H9 (cell line): ENCODE measurements around the gene DPP7. TPM values are rescaled to one million over a fixed set of nuclear protein-coding genes. Genes with fewer than 3 reads are reported as not detected.
A peak's percentile ranks its signal among the peaks of the same experiment; 100 is the strongest.

Source experiments
- DNase-seq: peaks from one replicate; pipeline ENCODE4 v3.0.0-alpha.2; 2017
- H2AFZ ChIP-seq: one replicate; pipeline ENCODE4 v1.6.1; 2013; ENCODE audit warnings: mild to moderate bottlenecking, low read length, control low read depth, moderate library complexity
- H2AK5ac ChIP-seq: 2 replicates; pipeline ENCODE4 v1.6.1; 2013; ENCODE audit warnings: low read length, control low read depth, mixed read lengths; ENCODE audit not compliant: insufficient read length
- H2BK120ac ChIP-seq: one replicate; pipeline ENCODE4 v1.6.1; 2013; ENCODE audit warnings: low read depth, mild to moderate bottlenecking, low read length, control low read depth, inconsistent platforms; ENCODE audit not compliant: poor library complexity, severe bottlenecking
- H2BK12ac ChIP-seq: 2 replicates; pipeline ENCODE4 v1.6.1; 2013; ENCODE audit warnings: low read length, control low read depth, mixed read lengths, low read depth; ENCODE audit not compliant: insufficient read length
- H2BK15ac ChIP-seq: 2 replicates; pipeline ENCODE4 v1.6.1; 2013; ENCODE audit warnings: low read depth, low read length, control low read depth
- H2BK20ac ChIP-seq: one replicate; pipeline ENCODE4 v1.6.1; 2013; ENCODE audit warnings: low read depth, mild to moderate bottlenecking, low read length, control low read depth, inconsistent platforms; ENCODE audit not compliant: poor library complexity, severe bottlenecking
- H2BK5ac ChIP-seq: 2 replicates; pipeline ENCODE4 v1.6.1; 2013; ENCODE audit warnings: low read length, control low read depth, mixed read lengths; ENCODE audit not compliant: insufficient read length
- H3K14ac ChIP-seq: 2 replicates; pipeline ENCODE4 v1.6.1; 2013; ENCODE audit warnings: low read length, control low read depth; ENCODE audit not compliant: insufficient read depth
- H3K18ac ChIP-seq: 2 replicates; pipeline ENCODE4 v1.6.1; 2013; ENCODE audit warnings: low read depth, mild to moderate bottlenecking, mixed read lengths, low read length, control low read depth; ENCODE audit not compliant: insufficient read length
- H3K23ac ChIP-seq: 2 replicates; pipeline ENCODE4 v1.6.1; 2013; ENCODE audit warnings: low read length, control low read depth, mixed read lengths, low read depth; ENCODE audit not compliant: insufficient read length
- H3K23me2 ChIP-seq: 2 replicates; pipeline ENCODE4 v1.6.1; 2013; ENCODE audit warnings: low read depth, mild to moderate bottlenecking, mixed read lengths, low read length, control low read depth; ENCODE audit not compliant: insufficient read length, poor library complexity, severe bottlenecking
- H3K27ac ChIP-seq: 2 replicates; pipeline ENCODE4 v1.5.1; 2013; ENCODE audit warnings: low read length, control low read depth, mixed read lengths, low read depth; ENCODE audit not compliant: insufficient read length
- H3K27me3 ChIP-seq: 2 replicates; pipeline ENCODE4 v1.6.1; 2013; ENCODE audit warnings: low read length, control low read depth, inconsistent platforms; ENCODE audit not compliant: insufficient read depth
- H3K4ac ChIP-seq: 2 replicates; pipeline ENCODE4 v1.6.1; 2013; ENCODE audit warnings: low read depth, mild to moderate bottlenecking, control low read depth, inconsistent platforms, low read length, moderate library complexity
- H3K4me1 ChIP-seq: 2 replicates; pipeline ENCODE4 v1.6.1; 2013; ENCODE audit warnings: low read length, control low read depth, inconsistent platforms; ENCODE audit not compliant: insufficient read depth
- H3K4me2 ChIP-seq: 2 replicates; pipeline ENCODE4 v1.6.1; 2013; ENCODE audit warnings: low read length, control low read depth, mixed read lengths; ENCODE audit not compliant: insufficient read length, insufficient read depth
- H3K56ac ChIP-seq: 2 replicates; pipeline ENCODE4 v1.6.1; 2013; ENCODE audit warnings: low read depth, mild to moderate bottlenecking, mixed read lengths, low read length, control low read depth; ENCODE audit not compliant: insufficient read length
- H3K79me1 ChIP-seq: 2 replicates; pipeline ENCODE4 v1.6.1; 2013; ENCODE audit warnings: low read depth, mild to moderate bottlenecking, moderate library complexity, low read length, control low read depth, inconsistent platforms; ENCODE audit not compliant: insufficient read depth, poor library complexity, severe bottlenecking
- H3K79me2 ChIP-seq: 2 replicates; pipeline ENCODE4 v1.6.1; 2013; ENCODE audit warnings: low read length, control low read depth, inconsistent platforms; ENCODE audit not compliant: insufficient read depth
- H3K9ac ChIP-seq: 2 replicates; pipeline ENCODE4 v1.6.1; 2013; ENCODE audit warnings: low read length, control low read depth, mixed read lengths; ENCODE audit not compliant: insufficient read length; ENCODE audit errors: extremely low read depth
- H3K9me3 ChIP-seq: one replicate; pipeline ENCODE4 v1.6.1; 2013; ENCODE audit warnings: low read depth, low read length, inconsistent platforms; ENCODE audit not compliant: control insufficient read depth
- H3T11ph ChIP-seq: one replicate; pipeline ENCODE4 v1.6.1; 2013; ENCODE audit warnings: mild to moderate bottlenecking, low read length, control low read depth, inconsistent platforms
- H4K20me1 ChIP-seq: one replicate; pipeline ENCODE4 v1.6.1; 2013; ENCODE audit not compliant: control insufficient read depth, insufficient read length, insufficient read depth
- H4K5ac ChIP-seq: 2 replicates; pipeline ENCODE4 v1.6.1; 2013; ENCODE audit warnings: low read depth, mild to moderate bottlenecking, mixed read lengths, low read length, control low read depth; ENCODE audit not compliant: insufficient read length
- H4K8ac ChIP-seq: replicated peaks from 2 replicates; pipeline ENCODE4 v1.6.1; 2013; ENCODE audit warnings: low read length, control low read depth, mixed read lengths, low read depth; ENCODE audit not compliant: insufficient read length
- H4K91ac ChIP-seq: 2 replicates; pipeline ENCODE4 v1.6.1; 2013; ENCODE audit warnings: low read depth, mild to moderate bottlenecking, moderate library complexity, mixed read lengths, low read length, control low read depth; ENCODE audit not compliant: insufficient read length
- H3K27ac Mint-ChIP-seq, 3 experiments: 2 replicates in 2 of 3; 3 replicates in 1 of 3; pipeline ENCODE4 v1.8.0; 2020 to 2021; ENCODE audit warnings: mixed read lengths in 3 of 3, mild to moderate bottlenecking in 1 of 3, moderate library complexity in 1 of 3
- H3K27me3 Mint-ChIP-seq: 2 replicates; pipeline ENCODE4 v1.8.0; 2021; ENCODE audit warnings: low read depth, mild to moderate bottlenecking, moderate library complexity, mixed read lengths
- H3K36me3 Mint-ChIP-seq, 3 experiments: 2 replicates in 2 of 3; 3 replicates in 1 of 3; pipeline ENCODE4 v1.8.0; 2020 to 2021; ENCODE audit warnings: low read depth in 3 of 3, mixed read lengths in 3 of 3; ENCODE audit not compliant: insufficient read depth in 1 of 3
- H3K4me1 Mint-ChIP-seq, 2 experiments: 2 replicates each; pipeline ENCODE4 v1.8.0; 2020; ENCODE audit warnings: mixed read lengths in 2 of 2
- H3K4me3 Mint-ChIP-seq, 2 experiments: 2 replicates in 1 of 2; 3 replicates in 1 of 2; pipeline ENCODE4 v1.8.0; 2020 to 2021; ENCODE audit warnings: mild to moderate bottlenecking in 2 of 2, mixed read lengths in 2 of 2, moderate library complexity in 1 of 2
- H3K9me3 Mint-ChIP-seq, 2 experiments: 2 replicates in 1 of 2; 3 replicates in 1 of 2; pipeline ENCODE4 v1.8.0; 2020; ENCODE audit warnings: mild to moderate bottlenecking in 2 of 2, mixed read lengths in 2 of 2, moderate library complexity in 1 of 2
- CTCF ChIP-seq: fragments of 200-600 bp; sonication (generic); conservative IDR thresholded peaks from 3 replicates; pipeline ENCODE4 v1.8.0; 2021; ENCODE audit warnings: antibody characterized with exemption, mild to moderate bottlenecking
- WGBS: extraction: QIAGEN DNeasy Blood & Tissue Kit; methylation state at CpG from one replicate; pipeline ENCODE4 v1.1.7; 2013; ENCODE audit warnings: missing lambda C conversion rate, low lambda C conversion rate, mixed read lengths; ENCODE audit not compliant: insufficient read length; ENCODE audit errors: extremely low coverage; 5-methylcytosine and 5-hydroxymethylcytosine counted together
- total RNA-seq: library from RNA; stranded (reverse); gene quantifications from 2 replicates; pipeline ENCODE4 v1.2.1, GENCODE V29; 2021

The DPP7 gene
- total RNA-seq, 1 experiment from 2014 or later: 29.4 TPM

GRCh38 chr9:137116027-137116507, 1.5 kb upstream of the DPP7 start:
- DNase-seq: no peak
- no peaks in the 10 kb centered on the region for H3K79me1 ChIP-seq
- H2BK15ac ChIP-seq: no peak overlapping the region
- H3K4me1 ChIP-seq: no peaks in the 10 kb centered on the region
- H4K8ac ChIP-seq: no peak overlapping the region
- H2BK20ac ChIP-seq: no peak overlapping the region
- TF ChIP-seq CTCF: no peak; the same call in 2 of the 3 replicates
- H3K4me3 Mint-ChIP-seq: no peak overlapping the region
- H3K23ac ChIP-seq: no peak overlapping the region
- no peaks in the 10 kb centered on the region for H3K36me3 Mint-ChIP-seq
- peaks cover 46% of the 10 kb centered on the region for H3K27me3 Mint-ChIP-seq
- H3K27ac Mint-ChIP-seq: peak overlapping the region in 1 of 3 experiments; percentile 67; a peak in 1 of 7 replicates
- H2AK5ac ChIP-seq: no peak overlapping the region
- no peak overlapping the region for H4K5ac ChIP-seq
- H2BK12ac ChIP-seq: no peak overlapping the region
- no peak overlapping the region for H3K56ac ChIP-seq
- WGBS: no CpG with 5 or more reads among the region's 6 CpGs
- H3K18ac ChIP-seq: no peak overlapping the region
- H3K4me2 ChIP-seq: no peak overlapping the region
- no peak overlapping the region for H3K14ac ChIP-seq
- H2BK5ac ChIP-seq: no peak overlapping the region
- H3K4me1 Mint-ChIP-seq: no peaks in the 10 kb centered on the region
- H2AFZ ChIP-seq: no peak overlapping the region
- no peak overlapping the region for H3K9ac ChIP-seq
- H3K27me3 ChIP-seq: peaks cover 4% of the 10 kb centered on the region; the same call in 1 of the 2 replicates
- no peaks in the 10 kb centered on the region for H3K23me2 ChIP-seq
- no peaks in the 10 kb centered on the region for H3K79me2 ChIP-seq
- H3T11ph ChIP-seq: no peak overlapping the region
- H3K4ac ChIP-seq: no peak overlapping the region
- H3K9me3 Mint-ChIP-seq: peaks cover 0 to 3% of the 10 kb centered on the region in 2 experiments; a peak in 2 of 5 replicates
- no peak overlapping the region for H4K91ac ChIP-seq
- H4K20me1 ChIP-seq: no peaks in the 10 kb centered on the region
- H3K9me3 ChIP-seq: no peaks in the 10 kb centered on the region
- no peak overlapping the region for H3K27ac ChIP-seq
- H2BK120ac ChIP-seq: no peak overlapping the region
